Esophagus muscularis mucosa (tissue), 4 donors: ENCODE results near the gene ENOX1. TPM values are rescaled to one million over a fixed set of nuclear protein-coding genes. Genes with fewer than 3 reads are reported as not detected.

Experiments
- DNase-seq: peaks from one replicate; pipeline ENCODE4 v3.0.0-alpha.2; 2017; ENCODE audit errors: extremely low spot score
- H3K27ac ChIP-seq, 4 donors: fragments of 200-600 bp; sonication (generic); replicated peaks in 1 of 4; 1 replicate in 3 of 4; 2 replicates in 1 of 4; pipeline ENCODE4 v1.5.1; 2016 to 2019; ENCODE audit warnings: mild to moderate bottlenecking in 1 of 4
- H3K27me3 ChIP-seq, 4 donors: fragments of 200-600 bp; sonication (generic); one replicate each; pipeline versions ENCODE4 v1.5.1 to v1.6.0; 2016 to 2019
- H3K36me3 ChIP-seq, 4 donors: fragments of 200-600 bp; sonication (generic); one replicate each; pipeline ENCODE4 v1.5.1; 2016 to 2019
- H3K4me1 ChIP-seq, 4 donors: fragments of 200-600 bp; sonication (generic); one replicate each; pipeline ENCODE4 v1.5.1; 2016 to 2019
- H3K4me3 ChIP-seq, 4 donors: fragments of 200-600 bp; sonication (generic); 1 replicate in 2 of 4; 2 replicates in 2 of 4; pipeline ENCODE4 v1.5.1; 2016 to 2019; ENCODE audit warnings: mild to moderate bottlenecking in 4 of 4, moderate library complexity in 1 of 4
- H3K9me3 ChIP-seq, 4 donors: fragments of 200-600 bp; sonication (generic); 1 replicate in 3 of 4; 2 replicates in 1 of 4; pipeline ENCODE4 v1.5.1; 2016 to 2019
- CTCF ChIP-seq, 3 experiments: fragments of 200-600 bp in 2 of 3; fragments of 450-650 bp in 1 of 3; sonication (generic) in 2 of 3; IDR thresholded peaks; one replicate each; pipeline ENCODE4 v1.5.1; 2017 to 2019; ENCODE audit warnings: antibody characterized with exemption in 3 of 3, mild to moderate bottlenecking in 2 of 3, moderate library complexity in 1 of 3
- EP300 ChIP-seq: sonication (generic); formaldehyde crosslinking; IDR thresholded peaks from one replicate; pipeline ENCODE4 v1.6.1; 2017; ENCODE audit warnings: antibody characterized with exemption
- POLR2A ChIP-seq: fragments of 450-650 bp; IDR thresholded peaks from one replicate; pipeline ENCODE4 v1.6.1; 2017; ENCODE audit warnings: antibody characterized with exemption, moderate library complexity, mild to moderate bottlenecking, low read depth
- POLR2AphosphoS5 ChIP-seq, 2 donors: sonication (generic); formaldehyde crosslinking; IDR thresholded peaks; one replicate each; pipeline ENCODE4 v1.6.1; 2017; ENCODE audit warnings: antibody characterized with exemption in 2 of 2
- WGBS: methylation state at CpG from one replicate; pipeline ENCODE4 v1.1.5; 2018; 5-methylcytosine and 5-hydroxymethylcytosine counted together
- intact Hi-C: fragments of 100-400 bp; cut with DNase I; formaldehyde crosslinking; loops from one replicate; pipeline ENCODE4 v1.15.1; 2023
- total RNA-seq, 4 donors: library from RNA; depleted of rRNA; stranded (reverse); fragments of >200 nt; gene quantifications; one replicate each; pipeline versions ENCODE4 v1.1.0 to v1.2.1, GENCODE V29; 2016

Gene ENOX1
- total RNA-seq, 4 donors from 2014 or later, result 9.3 to 14.1 (median 12.4) TPM

- Histone ChIP-seq H3K27me3 (no peaks in the 10 kb centered on the region), H3K4me1 (peaks cover 20 to 33% (median 30%) of the 10 kb centered on the region in 4 donors), H3K9me3 (no peaks in the 10 kb centered on the region), H3K36me3 (no peaks in the 10 kb centered on the region), H3K4me3 (no peak overlapping the region), H3K27ac (no peak overlapping the region)
- intact Hi-C loops, result no loop called here
- DNase-seq, result no peak
- WGBS, result 96% methylated on average over 2 of the region's 2 CpGs
- TF ChIP-seq EP300 (no peak), CTCF (IDR thresholded peaks at IDR 0.05) (no peak), POLR2A (no peak), POLR2AphosphoS5 (IDR thresholded peaks at IDR 0.05) (no peak)
Observed at GRCh38 chr13:43470610-43471009, 316.2 kb downstream of the ENOX1 start.

- no peak overlapping the region for H3K27ac ChIP-seq
- peaks cover 20 to 29% (median 24%) of the 10 kb centered on the region in 4 donors for H3K4me1 ChIP-seq
- intact Hi-C loops, result no loop called here
- TF ChIP-seq EP300, result no peak
- TF ChIP-seq POLR2A, result no peak
- TF ChIP-seq CTCF (IDR thresholded peaks at IDR 0.05), result no peak
- no peak for TF ChIP-seq POLR2AphosphoS5 (IDR thresholded peaks at IDR 0.05)
- no peaks in the 10 kb centered on the region for H3K9me3 ChIP-seq
- H3K36me3 ChIP-seq, result no peaks in the 10 kb centered on the region
- 63% methylated on average over 1 of the region's 1 CpG for WGBS
- no peak for DNase-seq
- no peaks in the 10 kb centered on the region for H3K27me3 ChIP-seq
- H3K4me3 ChIP-seq, result no peak overlapping the region
Observed at GRCh38 chr13:43469791-43470190, 317.0 kb downstream of the ENOX1 start.

GRCh38 chr13:43464578-43465264, 322.1 kb downstream of the ENOX1 start:
- Histone ChIP-seq H3K27ac (no peak overlapping the region), H3K9me3 (no peaks in the 10 kb centered on the region), H3K27me3 (no peaks in the 10 kb centered on the region), H3K4me1 (no peaks in the 10 kb centered on the region), H3K4me3 (no peak overlapping the region), H3K36me3 (no peaks in the 10 kb centered on the region)
- intact Hi-C loops, result no loop called here
- TF ChIP-seq CTCF (IDR thresholded peaks at IDR 0.05) (no peak), POLR2AphosphoS5 (IDR thresholded peaks at IDR 0.05) (no peak), EP300 (no peak), POLR2A (no peak)
- DNase-seq, result no peak
- 83% methylated on average over 3 of the region's 3 CpGs for WGBS

DNA sequence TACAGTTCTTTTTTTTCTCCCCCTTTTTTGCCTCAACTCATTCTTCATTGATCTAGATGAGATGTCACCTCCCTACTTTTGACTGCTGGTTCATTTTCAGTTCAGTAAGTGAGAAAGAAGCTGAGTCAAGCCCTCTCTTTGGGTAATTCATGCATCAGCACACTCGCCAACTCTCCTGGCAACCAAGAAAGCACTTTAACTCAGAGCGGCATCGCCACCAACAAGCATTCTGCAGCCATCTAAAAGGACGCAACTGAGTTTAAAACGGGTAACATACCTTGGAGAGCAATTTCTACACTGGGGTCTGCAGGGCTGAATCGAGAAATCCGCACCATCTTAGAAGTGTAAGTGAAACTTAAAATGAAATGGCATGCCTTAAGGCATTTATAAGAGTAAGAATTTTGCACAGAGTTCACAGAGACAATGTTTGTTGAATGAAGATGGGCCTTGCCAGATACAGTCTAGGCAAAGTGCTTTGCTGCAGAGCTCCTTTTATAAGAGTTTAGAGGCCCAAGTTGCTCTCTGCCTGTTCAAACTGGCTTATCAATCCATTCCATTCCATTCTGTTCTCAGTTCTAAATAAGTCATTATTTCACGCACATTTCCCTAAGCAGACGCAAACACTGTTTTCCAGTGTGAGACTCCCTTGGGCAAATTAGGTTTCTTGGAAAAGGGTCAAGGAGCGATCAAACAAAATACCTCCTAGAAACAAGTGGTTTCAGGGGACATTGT, 338.0 kb downstream of the ENOX1 start:
- Histone ChIP-seq H3K27me3 (no peaks in the 10 kb centered on the region), H3K9me3 (no peaks in the 10 kb centered on the region), H3K4me1 (peaks cover 0 to 11% (median 7%) of the 10 kb centered on the region in 4 donors), H3K4me3 (no peak overlapping the region), H3K27ac (no peak overlapping the region), H3K36me3 (no peaks in the 10 kb centered on the region)
- no peak for TF ChIP-seq POLR2AphosphoS5 (IDR thresholded peaks at IDR 0.05)
- TF ChIP-seq EP300, result no peak
- TF ChIP-seq POLR2A, result no peak
- no peak for TF ChIP-seq CTCF (IDR thresholded peaks at IDR 0.05)
- 95% methylated on average over 10 of the region's 10 CpGs for WGBS
- intact Hi-C loops, result no loop called here
- DNase-seq, result no peak
